ENCODE results near the gene FHL2.
A peak's percentile ranks its signal among the peaks of the same experiment; 100 is the strongest.
"Not testable (repeated sequence)": the region's sequence is repeated elsewhere in the genome, so short reads cannot be mapped to it uniquely, and the experiment has no call there.

The FHL2 gene, protein sequence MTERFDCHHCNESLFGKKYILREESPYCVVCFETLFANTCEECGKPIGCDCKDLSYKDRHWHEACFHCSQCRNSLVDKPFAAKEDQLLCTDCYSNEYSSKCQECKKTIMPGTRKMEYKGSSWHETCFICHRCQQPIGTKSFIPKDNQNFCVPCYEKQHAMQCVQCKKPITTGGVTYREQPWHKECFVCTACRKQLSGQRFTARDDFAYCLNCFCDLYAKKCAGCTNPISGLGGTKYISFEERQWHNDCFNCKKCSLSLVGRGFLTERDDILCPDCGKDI

DNA sequence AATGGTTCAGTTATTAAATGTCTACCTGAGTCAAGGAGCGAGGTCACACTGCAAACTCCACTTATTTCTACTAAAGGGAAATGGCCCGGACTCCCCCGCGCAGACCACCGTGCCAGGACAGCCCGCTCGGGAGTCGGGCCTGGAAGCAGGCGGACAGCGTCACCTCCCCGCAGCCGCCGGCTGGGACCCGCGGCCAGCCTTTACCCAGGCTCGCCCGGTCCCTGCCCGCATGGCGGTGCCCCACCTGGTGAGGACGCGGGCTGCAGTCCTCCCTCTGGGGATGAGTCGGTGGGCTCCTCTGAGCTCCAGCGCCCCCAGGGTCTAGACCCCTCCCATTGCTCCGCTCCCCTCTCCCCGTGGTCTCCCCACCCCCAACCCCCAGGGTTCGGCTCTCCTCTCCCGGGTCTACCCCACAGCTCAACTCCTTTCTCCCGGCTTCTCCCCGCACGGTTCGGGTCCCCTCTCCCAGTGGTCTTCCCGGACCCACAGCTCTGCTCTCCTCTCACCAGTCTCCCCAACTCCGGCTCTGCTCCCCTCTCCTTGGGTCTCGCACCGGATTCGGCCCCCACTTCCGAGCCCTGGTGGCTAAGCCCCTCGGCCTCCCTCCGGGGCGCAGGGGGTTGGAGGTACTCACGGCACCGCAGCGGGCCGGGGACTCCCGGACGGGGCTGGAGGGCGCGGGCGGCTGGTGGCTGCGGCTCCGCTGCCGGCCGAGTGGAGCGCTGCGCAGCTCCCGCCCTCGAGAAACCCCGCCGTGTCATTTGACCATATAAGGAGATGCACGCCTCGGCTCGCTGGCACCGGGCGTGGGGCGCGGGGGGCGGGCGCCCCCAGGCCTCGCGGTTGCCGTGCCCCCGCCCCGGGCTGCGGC is at the start of gene FHL2:
Gene FHL2, minus strand, starts transcription at position 716 of the 871 bp plus-strand sequence. CDS start 12,535 bp downstream, outside the sequence.
- DNase-seq = peak; percentile 80

DNA sequence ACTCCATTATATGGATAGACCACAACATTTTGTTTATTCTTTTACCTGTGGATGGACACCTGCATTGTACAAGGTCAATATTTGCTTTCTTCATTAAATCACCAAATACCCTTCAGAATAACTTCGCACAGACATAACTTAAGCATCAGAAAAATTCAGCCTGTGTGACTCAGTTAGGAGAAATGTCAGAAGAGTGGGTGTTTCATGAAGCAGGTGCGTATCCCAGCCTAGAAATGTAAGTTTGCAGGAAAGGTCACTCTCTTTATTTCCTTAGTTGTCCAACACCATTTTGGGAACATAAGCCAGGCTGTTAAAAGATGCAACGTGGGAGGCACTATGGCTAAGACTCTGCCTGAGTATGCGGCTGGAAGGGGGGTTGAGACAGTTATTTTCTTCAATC is 48.6 kb upstream of the FHL2 start:
- no peak for DNase-seq

DNA sequence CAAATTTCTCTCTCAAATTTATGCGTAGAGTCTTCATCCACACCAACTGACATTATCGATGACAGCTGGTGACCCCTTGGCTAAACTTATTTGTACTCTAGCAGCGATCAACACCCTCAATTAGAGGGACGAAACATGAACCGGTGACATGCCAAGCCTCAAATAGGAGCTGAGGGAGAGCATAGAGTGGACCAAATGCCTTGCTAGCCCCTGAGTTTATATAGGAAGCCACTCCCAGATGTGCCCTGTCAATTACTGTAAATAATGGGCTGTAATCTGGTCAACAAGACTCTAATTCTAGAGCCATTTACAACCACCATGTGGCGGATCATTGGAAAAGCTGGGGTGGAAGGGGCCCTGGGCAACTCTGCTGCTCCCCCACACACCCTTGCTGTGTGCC is 47.6 kb upstream of the FHL2 start:
- DNase-seq = no peak

DNA sequence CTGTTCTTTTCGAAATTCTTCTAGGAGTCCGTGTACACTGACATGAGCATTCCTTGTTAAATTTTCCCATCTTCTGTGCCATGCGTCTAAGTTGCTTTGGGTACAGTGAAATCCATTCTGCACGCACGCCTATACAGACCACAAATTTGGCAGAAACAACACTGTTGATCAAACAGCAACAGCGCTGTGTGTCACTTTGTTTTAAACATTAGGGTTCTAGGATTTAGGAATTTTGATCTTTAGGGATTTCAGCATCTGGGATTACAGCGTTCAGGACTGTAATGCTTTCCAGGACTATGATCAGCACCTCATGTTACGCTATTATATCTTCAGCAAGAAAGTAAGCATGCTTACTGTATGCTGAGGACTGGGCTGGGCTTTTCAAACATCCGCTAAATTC is 47.1 kb upstream of the FHL2 start:
- DNase-seq = no peak

DNA sequence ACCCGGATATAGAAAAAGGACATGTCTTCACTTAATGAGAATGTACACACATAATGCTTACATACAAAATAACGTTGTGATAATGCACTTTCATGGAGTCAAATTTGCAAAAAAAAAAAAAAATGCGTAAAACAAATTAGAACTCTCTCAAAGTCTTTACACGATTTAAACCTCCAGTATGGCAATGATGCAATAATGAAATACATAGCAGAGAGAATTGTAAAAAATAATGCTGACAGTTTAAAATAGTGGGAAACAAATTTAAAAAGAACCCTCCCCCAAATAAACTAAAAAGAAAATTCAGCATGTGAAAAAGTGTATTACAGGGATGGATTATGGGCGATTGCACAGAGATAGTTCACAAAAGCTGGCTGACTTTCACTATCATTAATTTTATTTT is 46.6 kb upstream of the FHL2 start:
- no peak for DNase-seq

DNA sequence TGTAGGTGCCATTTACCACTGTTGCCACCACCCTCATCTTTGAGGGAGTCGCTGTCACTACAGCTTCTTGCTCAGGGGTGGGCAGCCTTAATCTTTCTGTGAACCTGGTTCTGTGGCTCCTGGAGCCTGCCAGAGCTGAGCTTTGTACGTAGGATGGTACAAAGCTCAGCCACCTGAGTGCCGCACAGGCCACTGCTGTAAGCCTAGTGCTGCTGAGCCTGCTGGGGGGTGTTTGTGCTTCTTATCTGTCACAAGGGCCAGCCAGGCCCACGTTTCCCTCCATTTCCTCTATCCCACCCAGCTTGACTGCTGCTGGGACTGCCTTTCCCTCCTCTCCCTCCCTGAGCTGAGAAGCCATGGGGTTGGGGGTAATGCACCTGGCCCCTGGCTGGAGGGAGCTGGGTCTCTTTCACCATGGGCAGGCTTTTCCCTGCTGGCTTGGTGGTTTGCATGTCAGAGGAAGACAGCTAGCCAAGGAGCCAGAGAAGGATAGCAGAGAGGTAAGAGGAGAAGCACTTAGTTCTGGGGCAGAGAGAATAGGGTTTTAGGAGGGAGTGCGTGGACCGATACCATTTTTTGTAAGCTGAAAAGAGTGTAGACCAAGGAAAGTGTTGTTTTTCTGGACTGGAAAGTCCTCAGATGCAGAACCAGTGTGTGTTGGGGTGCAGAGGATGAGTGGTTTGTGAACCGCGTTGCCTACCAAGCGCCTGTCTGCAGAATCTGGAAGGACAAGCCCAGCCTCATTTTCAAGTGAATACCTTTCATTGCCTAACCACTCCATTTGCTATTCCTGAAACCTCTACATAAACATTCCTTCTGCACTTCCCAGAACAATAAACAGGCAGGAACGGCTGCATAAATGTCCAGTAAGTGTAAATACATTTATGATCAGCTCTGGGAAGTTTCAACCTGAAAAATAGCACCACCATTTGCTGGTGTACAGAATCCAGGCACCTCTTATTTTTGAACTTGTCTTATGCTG is 45.1 kb upstream of the FHL2 start:
- peak; percentile 31 for DNase-seq

DNA sequence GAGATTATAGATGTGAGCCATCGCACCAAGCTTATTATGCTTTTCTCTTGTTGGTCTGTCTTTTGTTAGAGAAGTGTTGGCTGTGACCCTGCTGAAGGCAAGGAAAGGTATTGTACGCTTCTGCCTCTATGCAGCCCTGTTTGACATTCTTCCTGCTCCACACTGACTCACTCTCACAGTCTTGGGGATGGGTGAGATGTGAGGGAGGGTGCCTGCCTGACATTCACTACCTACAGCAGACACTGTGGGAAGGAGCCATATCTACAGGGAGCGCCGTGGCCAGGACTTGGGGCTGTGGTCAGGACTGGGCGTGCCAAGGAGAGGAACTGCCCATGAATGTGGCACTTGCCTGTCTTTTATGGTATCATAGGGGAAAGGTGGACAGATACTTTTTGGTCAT is 43.9 kb upstream of the FHL2 start:
- DNase-seq = peak; percentile 21

DNA sequence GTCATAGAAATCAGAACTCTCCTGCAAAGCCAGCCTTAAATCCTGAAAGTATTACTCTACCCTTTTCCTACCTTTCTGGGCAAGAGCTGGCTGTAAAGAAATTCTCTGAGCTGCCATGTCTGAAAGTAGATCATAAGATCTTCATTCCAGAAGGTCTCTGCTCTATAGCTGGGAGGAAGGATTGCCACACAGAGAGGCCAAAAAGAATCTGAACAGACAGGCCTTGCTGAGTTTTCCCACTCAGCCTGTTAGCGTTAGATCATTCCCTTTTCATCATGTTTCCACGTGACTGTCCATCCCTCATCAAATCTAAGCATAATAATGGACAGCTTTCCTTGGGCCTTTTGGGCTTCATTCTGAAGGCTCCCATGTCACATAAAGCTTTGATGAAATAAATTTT is 43.2 kb upstream of the FHL2 start:
- DNase-seq = no peak

DNA sequence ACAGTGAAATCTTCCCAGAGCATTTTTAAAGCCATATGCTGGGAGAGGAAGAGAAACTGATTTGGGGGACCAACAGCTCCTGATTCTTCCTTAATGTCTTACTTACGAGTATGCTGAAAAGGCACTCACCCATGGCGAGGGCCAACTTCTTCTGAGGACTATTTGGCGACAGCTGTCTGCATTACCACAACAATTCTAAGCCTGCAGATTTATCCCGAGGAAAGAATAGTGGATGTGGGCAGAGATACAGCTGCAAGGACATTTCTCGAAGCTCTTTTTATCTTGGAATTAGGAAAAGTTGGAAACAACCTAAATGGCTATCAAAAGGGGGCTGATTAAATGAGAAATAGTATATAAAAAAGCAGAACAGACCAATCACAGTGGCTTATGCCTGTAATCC is 40.3 kb upstream of the FHL2 start:
- no peak for DNase-seq

DNA sequence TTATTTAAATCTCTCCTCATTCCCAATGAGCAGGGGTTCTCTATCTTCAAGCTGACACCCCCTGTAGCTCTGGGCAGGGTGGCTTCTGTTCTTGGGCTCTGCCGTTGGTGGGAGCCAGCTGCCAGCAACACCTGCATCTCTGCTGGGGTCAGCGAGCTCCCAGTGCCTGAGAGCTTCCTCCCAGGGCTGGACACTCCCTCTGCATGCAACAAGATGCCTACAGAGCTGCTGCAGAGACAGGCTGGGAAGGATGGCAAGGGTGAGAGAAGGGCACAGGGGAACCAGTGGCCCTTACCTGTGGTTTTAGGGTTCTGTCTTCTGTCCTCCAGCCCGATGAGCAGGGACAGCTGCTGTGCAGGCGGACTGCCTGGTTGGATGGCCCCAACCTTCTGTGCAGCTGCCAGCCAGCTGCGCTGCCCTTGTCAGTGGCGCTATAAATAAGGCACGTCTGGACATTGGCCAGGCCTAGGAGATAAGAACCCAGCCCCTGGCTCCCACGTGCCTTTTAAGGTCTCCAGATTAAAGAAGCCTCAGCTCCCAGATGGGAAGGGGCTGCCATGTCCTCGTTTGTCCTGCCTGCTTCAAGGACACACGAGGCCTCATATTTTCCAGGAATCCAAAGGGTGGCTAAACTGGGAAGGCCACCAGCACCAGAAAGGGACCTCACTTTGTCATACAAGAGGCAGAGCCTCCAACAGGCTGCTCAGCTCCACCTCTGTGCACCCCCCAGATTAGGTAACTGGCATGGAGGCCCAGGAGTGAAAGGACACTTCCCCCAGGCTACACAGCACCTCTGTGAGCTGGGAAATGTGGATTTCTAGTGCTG is 39.5 kb upstream of the FHL2 start:
- peak; percentile 64 for DNase-seq

DNA sequence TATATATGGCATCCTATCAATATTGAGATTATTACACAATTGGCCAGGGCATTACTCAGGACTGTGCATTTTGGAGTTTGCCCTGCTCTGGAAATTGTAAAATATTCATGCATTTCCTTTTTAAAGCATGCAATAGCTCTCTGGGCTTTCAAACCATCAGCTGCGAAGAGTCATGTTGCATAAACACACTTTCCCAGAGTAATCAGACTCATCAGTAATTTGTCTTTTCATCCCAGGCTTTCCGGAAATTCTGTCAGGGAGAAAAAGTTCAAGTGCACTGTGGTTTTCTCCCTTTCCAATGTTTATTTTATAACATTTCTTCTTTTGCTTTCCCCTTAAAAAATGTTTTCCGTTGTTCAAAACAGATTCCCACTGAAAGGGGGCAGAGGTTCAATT is 38.9 kb upstream of the FHL2 start:
- no peak for DNase-seq

DNA sequence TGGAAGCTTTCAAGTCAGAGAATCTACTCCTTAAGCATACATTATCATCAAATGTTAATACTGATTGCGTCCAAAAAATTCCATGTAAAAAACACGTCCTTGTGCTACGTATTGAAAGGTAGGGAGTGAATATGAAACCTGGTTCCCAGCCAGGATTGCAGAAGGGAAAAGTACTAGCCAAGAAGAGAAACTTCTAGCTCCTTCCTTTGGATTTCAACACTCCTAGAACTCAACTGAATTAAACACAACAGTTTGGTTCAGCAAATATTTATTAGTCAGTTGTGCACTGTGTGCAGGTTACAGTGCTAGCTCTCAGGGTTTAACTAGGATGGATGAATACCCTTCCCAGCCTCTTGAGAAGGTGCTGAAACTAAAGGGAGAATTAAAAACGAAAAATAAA is 33.9 kb upstream of the FHL2 start:
- DNase-seq = no peak

DNA sequence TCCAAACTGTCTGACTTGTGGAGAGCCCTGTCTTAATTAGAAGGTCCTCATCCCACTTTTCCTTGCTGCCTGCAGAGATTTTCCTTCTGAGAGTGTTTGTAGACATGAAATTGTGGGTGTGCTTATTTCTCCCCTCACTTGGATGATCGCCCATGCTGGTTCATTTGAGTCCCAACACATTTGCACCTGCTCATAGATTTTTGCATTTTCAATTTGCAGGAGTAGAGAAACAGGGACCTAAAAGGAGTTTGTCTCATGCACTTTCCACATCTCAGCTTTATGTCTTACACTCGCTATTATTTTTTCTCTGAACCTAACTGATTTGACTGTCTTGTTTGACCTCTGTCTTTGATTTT is 33.2 kb upstream of the FHL2 start:
- no peak for DNase-seq

DNA sequence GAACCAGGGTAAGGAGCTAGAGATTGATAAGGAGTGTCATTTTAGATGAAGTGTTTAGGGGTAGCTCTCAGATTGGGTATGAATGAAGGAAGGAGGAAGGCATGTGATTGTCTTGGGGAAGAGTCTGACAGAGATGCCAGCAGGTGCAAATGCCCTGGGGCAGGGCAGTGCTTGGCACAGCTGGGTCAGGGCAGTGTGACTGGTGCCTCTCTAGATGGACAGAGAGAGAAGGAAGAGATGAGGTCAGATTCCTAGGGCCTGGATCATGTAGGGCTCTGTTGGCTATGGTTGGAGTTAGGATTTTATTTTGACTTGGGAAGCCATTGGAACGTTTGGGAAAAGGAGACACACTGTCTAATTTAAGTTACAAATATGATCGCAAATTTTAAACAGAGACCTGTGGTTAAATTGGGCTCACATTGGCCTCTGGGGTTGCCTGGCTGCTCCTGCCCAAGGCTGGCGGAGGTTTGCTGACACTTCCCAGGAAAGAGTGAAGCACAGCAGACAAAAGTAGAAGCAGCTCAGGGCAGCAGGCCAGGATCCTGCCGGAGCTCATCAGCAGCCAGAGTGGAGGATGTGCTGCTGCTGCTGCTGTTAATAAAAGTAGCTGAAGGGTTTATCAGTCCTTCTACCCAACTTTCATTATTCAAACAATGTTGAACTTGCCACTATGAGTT is 32.7 kb upstream of the FHL2 start:
- DNase-seq = no peak

DNA sequence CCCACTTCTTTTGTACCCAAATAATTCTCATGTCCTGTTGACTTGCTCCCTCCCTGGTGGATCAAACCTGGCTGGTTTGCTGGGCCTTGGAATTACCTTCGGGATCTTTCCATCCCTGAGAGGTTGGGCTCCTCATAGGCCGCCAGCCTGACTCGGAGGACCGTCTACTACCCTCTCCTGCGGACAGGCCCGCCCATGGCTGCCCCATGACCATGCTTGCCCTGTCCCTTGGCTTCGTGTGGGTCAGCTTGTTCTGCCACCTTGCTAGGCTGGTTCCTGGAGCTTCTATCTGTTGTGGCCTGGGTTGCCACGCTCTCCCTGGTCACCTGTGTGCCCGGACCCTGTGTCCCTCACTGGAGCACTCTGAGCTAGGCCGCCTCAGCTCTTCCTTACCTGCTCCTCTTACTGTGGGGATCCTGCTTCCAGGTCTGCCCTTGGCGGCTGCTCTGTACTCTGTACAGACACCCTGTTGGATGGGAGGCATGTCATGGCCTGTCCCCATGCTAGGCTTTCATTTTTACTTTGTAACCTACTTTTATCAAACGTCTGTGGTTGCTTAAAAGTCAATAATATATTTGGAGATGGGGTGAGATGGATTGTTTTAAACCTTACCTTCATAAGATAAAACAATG is 29.7 kb upstream of the FHL2 start:
- no peak for DNase-seq

DNA sequence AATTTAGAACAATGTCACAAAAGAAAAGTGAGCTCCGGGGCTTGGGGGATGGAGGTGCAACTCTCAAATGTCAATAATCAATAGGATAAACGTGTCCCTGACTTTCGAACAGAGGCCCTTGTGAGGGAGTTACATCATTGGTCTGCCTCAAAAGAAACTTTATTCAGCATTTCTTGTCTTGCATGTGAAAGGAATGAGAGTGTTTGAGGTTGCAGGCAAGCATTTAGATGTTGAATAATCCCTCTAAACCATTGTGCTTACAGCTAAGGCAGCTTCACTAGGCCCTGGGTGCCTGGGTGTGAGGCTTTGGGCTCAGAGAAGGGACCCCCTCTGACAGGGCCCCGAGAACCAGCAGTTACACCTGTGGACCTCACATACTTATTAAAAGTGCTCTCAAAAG is 28.6 kb upstream of the FHL2 start:
- DNase-seq = no peak

DNA sequence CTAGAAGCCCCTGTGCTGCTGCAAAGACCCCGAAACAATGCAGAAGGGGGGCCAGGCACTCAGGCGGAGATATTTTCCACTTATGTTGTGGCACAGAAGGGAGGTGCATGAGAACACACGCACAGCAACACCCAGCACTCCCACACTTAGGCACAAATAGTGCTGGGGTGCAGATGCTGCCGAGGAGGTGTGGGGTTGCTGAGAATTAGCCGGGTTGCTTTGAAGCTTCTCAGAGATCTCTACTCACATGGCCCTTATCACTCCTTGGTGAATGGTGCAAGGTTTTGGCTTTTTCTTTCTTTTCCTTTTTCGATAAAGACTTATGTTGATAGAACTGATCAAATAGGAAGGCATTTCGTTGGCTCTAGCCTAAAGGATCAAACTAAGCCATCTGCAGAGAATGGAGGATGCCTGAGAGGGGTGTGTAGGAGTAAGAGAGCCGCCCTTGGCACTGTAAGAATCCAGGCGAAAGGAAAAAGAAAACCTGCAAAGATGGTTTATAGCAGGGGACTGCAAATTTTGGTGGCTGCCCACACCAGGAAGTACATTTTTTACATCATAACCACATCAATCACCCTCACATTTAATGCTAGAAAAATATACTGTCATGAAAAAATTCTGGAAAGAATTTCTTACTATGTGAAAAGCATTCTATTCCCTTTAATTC is 27.9 kb upstream of the FHL2 start:
- DNase-seq = peak; percentile 71

DNA sequence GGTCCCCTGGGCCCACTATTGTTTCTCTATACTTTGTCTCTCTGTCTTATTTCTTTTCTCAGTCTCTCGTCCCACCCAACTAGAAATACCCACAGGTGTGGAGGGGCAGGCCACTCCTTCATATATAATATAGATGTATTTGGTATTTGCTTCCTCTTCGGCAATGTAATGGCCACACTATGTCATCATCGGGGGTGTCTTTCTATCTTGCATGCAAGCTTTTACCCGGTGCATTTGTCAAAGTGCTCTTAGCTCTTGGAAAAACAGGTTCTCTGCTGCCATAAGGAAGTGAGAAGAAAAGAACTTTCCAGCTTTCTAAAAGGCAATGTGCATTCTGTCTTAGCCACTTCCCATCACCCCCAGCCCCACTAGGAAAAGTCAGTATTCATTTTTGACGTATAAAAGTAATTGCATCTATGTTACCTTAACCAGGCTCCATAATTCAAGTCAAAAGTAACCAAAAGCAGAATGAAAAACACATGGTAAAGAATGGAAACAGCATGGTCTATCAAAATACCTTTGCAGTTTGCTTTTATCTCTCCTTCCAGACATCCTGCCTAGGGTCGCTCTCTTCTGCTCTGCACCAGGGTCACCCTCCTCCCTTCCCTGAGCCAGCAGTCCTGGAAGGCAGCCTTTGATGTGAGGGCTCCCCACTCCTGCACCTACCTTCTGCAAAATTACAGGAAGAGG is 27.2 kb upstream of the FHL2 start:
- DNase-seq = peak; percentile 76

DNA sequence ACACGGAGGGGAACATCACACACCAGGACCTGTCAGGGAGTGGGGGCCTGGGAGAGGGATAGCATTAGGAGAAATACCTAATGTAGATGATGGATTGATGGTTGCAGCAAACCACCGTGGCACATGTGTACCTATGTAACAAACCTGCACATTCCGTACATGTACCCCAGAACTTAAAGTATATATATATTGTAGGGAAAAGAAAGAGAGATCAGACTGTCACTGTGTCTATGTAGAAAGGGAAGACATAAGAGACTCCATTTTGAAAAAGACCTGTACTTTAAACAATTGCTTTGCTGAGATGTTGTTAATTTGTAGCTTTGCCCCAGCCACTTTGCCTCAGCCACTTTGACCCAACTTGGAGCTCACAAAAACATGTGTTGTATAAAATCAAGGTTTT is 26.0 kb upstream of the FHL2 start:
- DNase-seq = not testable (repeated sequence)

DNA sequence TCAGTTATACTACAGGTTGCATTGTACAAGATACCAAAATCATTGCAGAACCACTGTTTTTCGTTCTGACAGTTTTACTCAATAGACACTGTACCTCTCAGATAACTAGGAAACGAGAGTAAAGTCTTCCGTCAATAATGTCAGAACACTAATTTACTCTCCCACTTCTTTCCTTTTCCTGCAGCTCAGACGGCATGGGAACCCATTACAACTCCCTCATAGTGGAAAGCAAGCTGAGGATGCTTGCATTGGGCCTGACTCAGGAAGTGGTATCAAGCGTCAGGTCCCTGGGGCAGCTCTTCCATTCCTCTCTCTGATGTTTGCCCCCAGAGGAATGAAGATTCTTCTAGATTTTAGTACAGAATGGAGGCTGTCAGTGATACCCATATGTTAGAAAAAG is 23.9 kb upstream of the FHL2 start:
- DNase-seq = no peak
